Activated CD8-positive, alpha-beta T cell treated with anti-CD3 and anti-CD28 coated beads, Interleukin-2, amount 10 ng/mL, durations not matched to agents 7 days and 5 days (primary cell): Measurements from ENCODE around the gene NLRP6. TPM values are rescaled to one million over a fixed set of nuclear protein-coding genes. Genes with fewer than 3 reads are reported as not detected.

Source experiments
- ATAC-seq: fragments of 150-1000 bp; cut with Tn5 transposase; one replicate; pipeline ENCODE4 v1.10.0; 2021; ENCODE audit warnings: moderate library complexity
- CTCF ChIA-PET: fragments of 350-600 bp; sonication (Branson Sonifier 250); formaldehyde crosslinking; loops from one replicate; lab custom pipeline; 2021; ENCODE audit warnings: antibody characterized with exemption; lab: Charles Lee
- POLR2A ChIA-PET: fragments of 350-600 bp; sonication (Branson Sonifier 250); formaldehyde crosslinking; loops from one replicate; lab custom pipeline; 2021; ENCODE audit warnings: antibody characterized with exemption; lab: Charles Lee
- DNase-seq: peaks from one replicate; pipeline ENCODE4 v3.0.0-alpha.2; 2020
- H3K27ac Mint-ChIP-seq: one replicate; pipeline ENCODE4 v1.8.0; 2021; ENCODE audit warnings: mild to moderate bottlenecking, mixed read lengths
- H3K27me3 Mint-ChIP-seq: one replicate; pipeline ENCODE4 v1.8.0; 2021; ENCODE audit warnings: low read depth, mixed read lengths
- H3K36me3 Mint-ChIP-seq: one replicate; pipeline ENCODE4 v1.8.0; 2021; ENCODE audit warnings: low read depth, mixed read lengths
- H3K4me1 Mint-ChIP-seq: one replicate; pipeline ENCODE4 v1.8.0; 2021; ENCODE audit warnings: low read depth, mixed read lengths
- H3K4me3 Mint-ChIP-seq: one replicate; pipeline ENCODE4 v1.8.0; 2021; ENCODE audit warnings: mild to moderate bottlenecking, mixed read lengths
- H3K9me3 Mint-ChIP-seq: one replicate; pipeline ENCODE4 v1.8.0; 2022; ENCODE audit warnings: mixed read lengths; ENCODE audit not compliant: insufficient read depth
- total RNA-seq, 2 experiments: library from RNA; stranded (reverse); gene quantifications; one replicate each; pipeline ENCODE4 v1.2.3, GENCODE V29; 2021

The NLRP6 gene
- total RNA-seq, 2 experiments from 2014 or later: 29.7 to 30.8 TPM

GRCh38 chr11:295351-296170, 17.4 kb downstream of the NLRP6 start:
- Mint-ChIP-seq H3K9me3 (no peaks in the 10 kb centered on the region), H3K27ac (peak overlapping the region; percentile 81), H3K27me3 (peaks cover 4% of the 10 kb centered on the region), H3K4me1 (peaks cover 86% of the 10 kb centered on the region), H3K4me3 (peak overlapping the region; percentile 65), H3K36me3 (peaks cover 57% of the 10 kb centered on the region)
- DNase-seq (no peak), ATAC-seq (no peak)
- CTCF ChIA-PET: interaction anchor here (2.3 kb wide), 1 partner anchor 45 kb away, joined by 11 read pairs; no protein-coding TSS in a partner anchor
- POLR2A ChIA-PET: interaction anchor here (0.7 to 10.0 kb wide), 5 partner anchors 11 to 34 kb away, joined by 3 to 97 read pairs (median 3); partner anchors contain the start of gene NLRP6

DNA sequence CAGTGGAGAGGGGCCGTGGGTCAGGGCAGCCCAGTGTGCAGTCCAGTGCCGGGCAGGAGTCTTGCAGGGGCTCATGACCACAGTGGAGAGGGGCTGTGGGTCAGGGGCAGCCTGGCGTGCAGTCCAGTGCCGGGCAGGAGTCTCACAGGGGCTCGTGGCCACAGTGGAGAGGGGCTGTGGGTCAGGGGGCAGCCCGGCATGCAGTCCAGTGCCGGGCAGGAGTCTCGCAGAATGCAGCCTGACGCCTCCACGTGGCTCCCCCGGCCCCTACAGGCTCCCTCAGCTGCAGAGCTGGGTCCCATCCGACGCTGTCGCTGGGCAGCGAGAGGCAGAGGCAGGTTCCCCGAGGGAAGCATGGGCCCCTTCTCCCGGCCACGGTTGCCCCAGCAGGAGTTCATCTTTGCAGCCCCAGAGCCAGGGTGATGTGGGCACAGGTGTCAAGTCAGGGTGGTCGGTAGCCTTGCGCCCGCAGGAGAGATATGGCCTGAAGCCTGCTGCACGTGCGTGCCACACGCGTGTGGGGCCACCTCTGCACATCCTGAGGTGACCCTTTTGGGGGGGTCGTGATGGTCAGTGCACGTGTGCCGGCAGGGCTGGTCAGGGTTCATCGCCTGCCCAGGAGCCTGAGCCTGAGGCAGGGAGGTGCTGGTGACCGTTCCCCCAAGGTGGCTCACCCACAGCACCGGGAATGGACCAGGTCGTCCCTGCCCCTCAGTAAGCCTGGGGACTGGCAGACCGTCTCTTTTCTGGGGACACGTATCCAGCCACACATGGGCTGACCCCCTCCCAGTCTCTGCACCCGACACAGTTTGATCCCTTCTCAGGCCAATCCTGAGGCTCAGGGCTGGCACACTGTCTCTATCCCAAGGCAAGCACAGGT, 18.2 kb downstream of the NLRP6 start:
- Mint-ChIP-seq H3K4me3 (peak overlapping the region; percentile 65), H3K9me3 (no peaks in the 10 kb centered on the region), H3K27me3 (peaks cover 8% of the 10 kb centered on the region), H3K4me1 (peaks cover 85% of the 10 kb centered on the region), H3K36me3 (peaks cover 49% of the 10 kb centered on the region), H3K27ac (peak overlapping the region; percentile 85)
- DNase-seq (no peak), ATAC-seq (no peak)
- POLR2A ChIA-PET: interaction anchor here (1.3 to 10.0 kb wide), 3 partner anchors 12 to 20 kb away, joined by 3 to 97 read pairs (median 41); partner anchors contain the start of gene NLRP6
- CTCF ChIA-PET: no interaction called here

- ChIA-PET POLR2A (interaction anchor here (1.2 to 5.7 kb wide), 4 partner anchors 8 to 19 kb away, joined by 6 to 54 read pairs (median 16); partner anchors contain the start of genes IFITM2 and PGGHG), CTCF (no interaction called here)
- H3K27ac Mint-ChIP-seq: peak overlapping the region; percentile 85
- H3K36me3 Mint-ChIP-seq: peaks cover 45% of the 10 kb centered on the region
- DNase-seq (no peak), ATAC-seq (peak; percentile 50)
- no peaks in the 10 kb centered on the region for H3K9me3 Mint-ChIP-seq
- H3K4me3 Mint-ChIP-seq: peak overlapping the region; percentile 30
- peaks cover 9% of the 10 kb centered on the region for H3K27me3 Mint-ChIP-seq
- peaks cover 81% of the 10 kb centered on the region for H3K4me1 Mint-ChIP-seq
These were observed 18.9 kb downstream of the NLRP6 start for GRCh38 chr11:297051-297585.

- peak overlapping the region; percentile 85 for H3K27ac Mint-ChIP-seq
- DNase-seq: peak; percentile 93
- CTCF ChIA-PET: interaction anchor here (1.3 kb wide), 1 partner anchor 67 kb away, joined by 3 read pairs; no protein-coding TSS in a partner anchor
- H3K9me3 Mint-ChIP-seq: no peaks in the 10 kb centered on the region
- peaks cover 43% of the 10 kb centered on the region for H3K36me3 Mint-ChIP-seq
- H3K4me1 Mint-ChIP-seq: peaks cover 83% of the 10 kb centered on the region
- peak; percentile 64 for ATAC-seq
- H3K27me3 Mint-ChIP-seq: peaks cover 9% of the 10 kb centered on the region
- POLR2A ChIA-PET: interaction anchor here (1.2 to 5.7 kb wide), 6 partner anchors 8 to 47 kb away, joined by 4 to 54 read pairs (median 8); partner anchors contain the start of genes IFITM2 and PGGHG
- peak overlapping the region; percentile 30 for H3K4me3 Mint-ChIP-seq
These were observed 19.6 kb downstream of the NLRP6 start for GRCh38 chr11:297586-298405.

- Mint-ChIP-seq H3K36me3 (peaks cover 37% of the 10 kb centered on the region), H3K4me3 (peak overlapping the region; percentile 30), H3K4me1 (peaks cover 82% of the 10 kb centered on the region), H3K27ac (peak overlapping the region; percentile 85), H3K9me3 (no peaks in the 10 kb centered on the region), H3K27me3 (peaks cover 9% of the 10 kb centered on the region)
- ChIA-PET POLR2A (interaction anchor here (0.7 to 5.7 kb wide), 8 partner anchors 9 to 48 kb away, joined by 3 to 54 read pairs (median 6); partner anchors contain the start of genes IFITM2 and PGGHG), CTCF (interaction anchor here (1.2 to 1.3 kb wide), 2 partner anchors 48 to 66 kb away, joined by 3 to 5 read pairs; no protein-coding TSS in a partner anchor)
- ATAC-seq: no peak
- DNase-seq: peak; percentile 45
These were observed 20.3 kb downstream of the NLRP6 start for GRCh38 chr11:298406-299065.

DNA sequence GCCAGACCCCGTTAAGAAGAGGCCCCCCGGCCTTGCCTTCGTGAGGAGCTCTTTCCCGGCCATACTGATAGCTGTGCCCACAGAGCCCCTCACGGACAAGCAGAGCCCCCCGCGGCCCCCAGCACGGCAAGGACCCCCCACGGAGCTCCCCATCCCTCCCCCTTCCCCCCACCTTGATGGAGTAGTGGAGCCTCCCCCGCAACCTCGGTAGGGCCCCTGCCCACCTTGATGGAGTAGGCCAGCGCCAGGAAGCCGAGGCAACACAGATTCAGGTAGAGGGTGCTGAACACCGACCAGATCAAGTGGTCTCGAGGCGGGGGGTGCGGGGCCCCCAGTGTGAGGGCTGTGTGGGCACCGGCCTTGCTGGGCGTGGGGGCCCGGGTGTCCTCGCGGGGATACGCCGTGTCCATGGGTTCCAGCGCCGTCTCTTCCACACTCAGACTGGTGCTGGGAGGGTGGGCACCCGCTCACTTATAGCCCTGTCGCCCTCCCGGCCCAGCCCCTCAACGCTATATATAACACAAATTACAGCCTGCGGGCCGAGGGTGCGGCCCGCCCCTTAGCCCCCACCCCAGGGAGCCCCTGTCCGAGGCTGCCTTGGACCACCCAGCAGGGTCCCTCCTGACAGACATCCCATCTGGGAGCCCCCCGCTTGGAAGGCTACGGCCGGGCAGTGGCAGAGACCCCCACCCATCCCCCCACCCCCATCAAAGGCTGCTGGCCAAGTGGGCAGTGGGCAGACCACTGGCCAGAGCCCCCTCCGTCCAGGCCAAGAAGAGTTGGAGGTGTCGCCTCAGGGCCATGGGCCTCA, 21.1 kb downstream of the NLRP6 start, which contains the start of gene IFITM5:
Gene IFITM5, minus strand, starts transcription at position 446 of the 811 bp plus-strand sequence. Its CDS starts 36 bp downstream, at position 410.
- ChIA-PET POLR2A (interaction anchor here (0.7 to 5.7 kb wide), 10 partner anchors 8 to 49 kb away, joined by 3 to 54 read pairs (median 6); partner anchors contain the start of genes IFITM2 and PGGHG), CTCF (interaction anchor here (1.2 to 1.3 kb wide), 2 partner anchors 48 to 65 kb away, joined by 3 to 5 read pairs; no protein-coding TSS in a partner anchor)
- Mint-ChIP-seq H3K4me3 (peak within 1 kb of the TSS; percentile 30), H3K27ac (peak within 1 kb of the TSS; percentile 85), H3K27me3 (peaks cover 9% of the 10 kb centered on the region), H3K36me3 (peaks cover 29% of the 10 kb centered on the region), H3K4me1 (peaks cover 79% of the 10 kb centered on the region), H3K9me3 (no peaks in the 10 kb centered on the region)
- DNase-seq (no peak), ATAC-seq (no peak)

- H3K9me3 Mint-ChIP-seq: no peaks in the 10 kb centered on the region
- ATAC-seq (no peak), DNase-seq (no peak)
- POLR2A ChIA-PET: interaction anchor here (0.6 to 5.7 kb wide), 7 partner anchors 9 to 56 kb away, joined by 3 to 54 read pairs (median 7); partner anchors contain the start of gene PGGHG
- peak overlapping the region; percentile 46 for H3K27ac Mint-ChIP-seq
- CTCF ChIA-PET: interaction anchor here (1.3 to 3.2 kb wide), 2 partner anchors 50 to 149 kb away, joined by 3 to 17 read pairs; no protein-coding TSS in a partner anchor
- peaks cover 9% of the 10 kb centered on the region for H3K27me3 Mint-ChIP-seq
- H3K4me1 Mint-ChIP-seq: peaks cover 76% of the 10 kb centered on the region
- H3K4me3 Mint-ChIP-seq: no peak overlapping the region
- H3K36me3 Mint-ChIP-seq: peaks cover 21% of the 10 kb centered on the region
These were observed 21.9 kb downstream of the NLRP6 start for GRCh38 chr11:299951-300735.

DNA sequence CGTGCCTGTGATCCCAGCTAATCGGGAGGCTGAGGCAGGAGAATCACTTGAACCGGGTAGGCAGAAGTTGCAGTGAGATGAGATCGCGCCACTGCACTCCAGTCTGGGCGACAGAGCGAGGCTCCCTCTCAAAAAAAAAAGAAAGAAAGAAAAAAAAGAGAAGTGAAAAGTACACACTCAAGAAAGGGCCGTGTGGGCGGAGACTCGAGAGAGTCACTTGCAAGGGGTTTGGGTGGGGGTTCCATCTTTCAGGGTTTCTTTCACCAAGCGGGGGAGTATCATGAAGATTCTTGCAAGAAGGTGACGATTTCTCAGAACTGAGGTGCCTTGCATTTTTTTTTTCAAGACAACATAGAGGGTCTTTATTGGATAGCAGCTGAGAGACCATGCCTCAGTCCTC, 25.2 kb downstream of the NLRP6 start:
- Mint-ChIP-seq H3K4me3 (no peak overlapping the region), H3K36me3 (peaks cover 8% of the 10 kb centered on the region), H3K9me3 (no peaks in the 10 kb centered on the region), H3K27ac (no peak overlapping the region), H3K4me1 (peaks cover 75% of the 10 kb centered on the region), H3K27me3 (peaks cover 9% of the 10 kb centered on the region)
- POLR2A ChIA-PET: interaction anchor here (0.6 to 5.1 kb wide), 2 partner anchors 13 to 66 kb away, joined by 3 to 60 read pairs; partner anchors contain the start of gene IFITM1
- ATAC-seq: no peak
- no peak for DNase-seq
- CTCF ChIA-PET: no interaction called here
